Hematopoietic multipotent progenitor cell treated with erythropoietin and hydrocortisone succinate and interleukin-3 and kit ligand, for 15 days (in vitro differentiated cells): ENCODE results near the gene TMOD4.
A peak's percentile ranks its signal among the peaks of the same experiment; 100 is the strongest.

Experiments
- DNase-seq: peaks from one replicate; pipeline ENCODE4 v3.0.0-alpha.2; 2015; ENCODE audit warnings: low spot score

The TMOD4 gene

DNA sequence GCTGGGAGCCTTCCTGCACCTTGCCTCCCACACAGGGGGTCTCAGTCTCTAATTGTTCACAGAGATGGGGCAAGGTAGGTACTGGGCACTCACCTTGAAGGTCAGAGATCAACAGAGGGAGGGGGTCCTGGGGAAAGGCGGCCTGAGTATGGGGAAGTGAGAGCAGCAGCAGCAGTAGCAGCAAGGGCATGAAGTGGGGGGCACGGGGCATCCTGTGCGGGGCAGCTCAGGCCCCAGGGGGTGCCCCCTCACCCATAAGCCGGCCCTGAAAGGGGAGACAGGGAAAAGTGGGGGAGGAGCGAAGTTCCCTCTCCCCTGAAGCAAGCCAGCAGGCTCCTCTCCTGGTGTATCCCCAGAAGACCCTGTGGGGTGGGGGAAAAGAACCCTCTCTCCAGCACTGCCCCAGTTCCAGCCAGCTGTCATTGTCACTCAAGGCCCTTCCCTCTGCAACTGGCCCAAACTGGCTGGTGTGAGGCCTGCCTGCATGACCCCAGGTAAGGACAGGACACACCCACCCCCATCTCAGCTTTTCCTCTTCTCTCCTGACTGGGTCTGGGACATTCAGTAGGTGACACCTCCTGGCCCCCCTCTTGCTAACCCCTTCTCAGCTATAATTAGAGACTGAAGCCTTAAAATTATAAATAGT lies 33.2 kb downstream of the TMOD4 start:
- DNase-seq = no peak

DNA sequence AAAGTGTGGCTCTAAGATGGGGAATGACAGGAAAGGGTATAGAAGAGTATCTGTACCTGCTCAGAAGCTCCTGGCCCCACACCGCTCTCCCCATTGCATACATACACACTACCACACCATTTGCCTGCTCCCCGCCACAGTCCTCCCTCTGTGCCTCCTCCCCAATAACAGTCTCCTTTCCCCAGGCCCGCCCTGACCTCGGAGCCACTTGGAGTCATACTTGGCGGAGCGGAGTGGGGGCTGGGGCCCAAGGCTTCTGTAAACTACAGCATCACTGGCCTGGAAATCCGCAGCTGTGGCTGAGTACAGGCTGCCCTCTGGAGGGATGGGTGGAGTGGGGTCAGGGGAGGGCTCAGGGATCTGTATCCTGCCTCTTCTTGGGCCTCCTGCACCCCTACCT lies 38.0 kb downstream of the TMOD4 start:
- DNase-seq = no peak

DNA sequence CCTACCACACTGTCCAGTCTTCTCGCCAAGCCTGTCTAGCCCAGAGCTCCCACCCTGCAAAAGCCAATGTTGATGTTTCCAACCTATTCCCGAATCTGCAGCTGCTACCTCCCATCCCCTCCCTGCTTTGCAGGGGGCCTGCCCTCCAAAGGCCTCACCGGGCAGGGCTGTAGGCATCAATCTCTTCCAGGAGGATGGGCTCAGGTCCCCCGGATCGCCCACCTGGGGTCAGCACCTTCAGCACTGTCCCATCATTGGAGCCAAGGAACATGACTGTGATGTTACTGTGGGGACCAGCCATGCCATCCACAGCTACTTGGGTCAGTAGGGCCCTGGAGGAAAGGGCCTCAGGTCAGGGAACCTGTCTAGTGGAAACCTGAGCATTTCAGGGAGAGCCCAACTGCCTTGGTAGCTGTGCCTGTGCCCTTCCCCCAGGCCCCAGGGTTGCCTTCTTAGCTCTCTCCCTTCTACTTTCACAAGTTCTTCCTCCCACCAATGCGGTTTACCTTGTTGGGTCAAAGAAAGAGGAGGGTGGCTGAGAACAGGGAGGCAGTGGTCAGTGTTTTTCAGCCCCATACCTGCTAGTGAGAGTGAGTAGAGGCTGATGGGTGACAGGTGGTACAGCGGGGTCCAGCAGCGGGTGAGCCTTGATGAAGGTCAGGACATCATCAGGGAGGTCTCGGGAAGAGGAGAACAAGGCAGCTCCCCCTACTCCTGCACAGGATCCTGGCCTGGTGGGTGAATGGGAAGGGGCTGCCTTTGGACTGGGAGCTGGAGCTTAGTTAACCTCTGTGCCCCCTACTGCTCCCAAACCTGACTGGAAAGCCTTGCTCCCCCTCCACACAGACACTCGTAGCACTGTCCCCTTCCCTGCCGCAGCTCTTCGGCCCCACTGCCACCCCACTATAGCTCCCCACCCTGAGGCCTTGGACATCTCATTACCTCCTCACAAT lies 40.1 kb downstream of the TMOD4 start:
- no peak for DNase-seq

DNA sequence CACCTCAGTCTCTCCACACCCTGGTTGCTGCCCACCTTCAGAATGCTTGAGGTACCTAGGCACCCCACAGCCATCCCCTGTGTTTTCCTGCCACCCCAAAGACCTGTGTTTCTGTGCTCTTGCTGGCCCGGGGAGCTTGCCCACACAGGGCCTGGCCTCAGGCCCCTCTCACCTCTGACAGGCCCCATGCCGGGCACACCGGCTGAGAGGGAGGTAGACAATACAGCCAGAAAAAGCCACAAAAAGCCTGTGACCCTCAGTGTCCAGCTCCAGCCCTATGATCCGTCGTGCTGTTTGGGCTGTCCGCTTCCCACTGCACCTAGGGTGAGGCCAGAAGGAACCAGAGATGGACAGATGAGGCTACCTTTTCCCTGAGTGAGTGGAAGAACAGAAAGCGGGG lies 40.8 kb downstream of the TMOD4 start:
- no peak for DNase-seq

DNA sequence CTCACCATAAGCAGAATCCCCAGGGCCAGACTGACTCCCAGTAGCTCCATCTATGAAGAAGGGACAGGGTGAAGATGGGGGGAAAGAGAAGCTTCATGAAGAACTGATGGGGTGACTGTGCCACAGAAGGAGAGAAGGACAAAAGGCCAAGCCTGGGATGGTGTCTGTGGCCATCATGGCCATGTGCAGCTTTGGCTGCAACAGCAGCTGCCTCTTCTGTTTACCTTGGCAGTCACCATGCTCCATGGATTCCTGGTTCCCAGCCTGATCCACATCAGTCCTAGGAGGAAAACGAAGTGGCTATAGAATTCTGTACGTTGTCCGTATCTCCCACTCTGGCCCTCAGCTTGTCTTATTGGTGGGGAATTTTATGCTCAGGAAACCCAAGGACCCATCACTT lies 41.4 kb downstream of the TMOD4 start:
- DNase-seq = no peak

DNA sequence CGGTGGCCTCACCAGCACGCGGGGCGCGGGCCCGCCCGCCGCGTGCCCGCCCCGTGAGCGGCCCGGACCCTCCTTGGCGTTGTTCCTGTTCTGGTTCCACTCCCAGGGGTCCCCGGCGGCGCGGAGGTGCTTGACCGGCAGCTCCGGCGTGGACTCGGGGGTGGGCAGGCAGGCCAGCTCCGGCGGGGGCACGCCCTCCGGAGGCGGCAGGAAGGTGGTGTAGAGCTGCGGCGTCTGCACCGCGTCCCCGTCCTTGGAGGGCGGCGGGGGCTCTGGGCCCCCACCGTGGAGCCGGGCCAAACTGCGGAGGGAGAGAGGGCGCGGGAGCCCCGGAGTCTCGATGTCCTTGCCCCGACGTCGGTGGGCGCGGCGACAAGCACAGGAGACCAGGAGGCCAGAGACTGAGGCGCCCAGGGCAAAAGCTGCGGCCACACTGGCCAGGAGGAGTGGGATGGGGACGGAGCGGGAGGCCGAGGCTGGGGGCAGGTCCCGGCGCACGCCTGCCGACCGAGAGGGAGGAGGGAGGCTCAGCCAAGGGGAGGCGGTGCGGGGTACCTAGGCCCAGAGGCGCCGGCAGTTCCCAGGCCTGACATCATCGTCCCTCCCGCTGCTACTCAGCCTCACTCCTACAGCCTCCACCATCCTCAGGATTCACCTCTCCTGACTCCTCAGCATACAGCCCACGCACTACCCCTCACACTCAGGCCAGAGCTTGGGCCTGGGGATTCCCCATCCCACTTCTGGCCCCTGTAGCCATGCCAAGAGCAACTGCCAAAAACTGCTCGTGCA lies 42.6 kb downstream of the TMOD4 start:
- no peak for DNase-seq

DNA sequence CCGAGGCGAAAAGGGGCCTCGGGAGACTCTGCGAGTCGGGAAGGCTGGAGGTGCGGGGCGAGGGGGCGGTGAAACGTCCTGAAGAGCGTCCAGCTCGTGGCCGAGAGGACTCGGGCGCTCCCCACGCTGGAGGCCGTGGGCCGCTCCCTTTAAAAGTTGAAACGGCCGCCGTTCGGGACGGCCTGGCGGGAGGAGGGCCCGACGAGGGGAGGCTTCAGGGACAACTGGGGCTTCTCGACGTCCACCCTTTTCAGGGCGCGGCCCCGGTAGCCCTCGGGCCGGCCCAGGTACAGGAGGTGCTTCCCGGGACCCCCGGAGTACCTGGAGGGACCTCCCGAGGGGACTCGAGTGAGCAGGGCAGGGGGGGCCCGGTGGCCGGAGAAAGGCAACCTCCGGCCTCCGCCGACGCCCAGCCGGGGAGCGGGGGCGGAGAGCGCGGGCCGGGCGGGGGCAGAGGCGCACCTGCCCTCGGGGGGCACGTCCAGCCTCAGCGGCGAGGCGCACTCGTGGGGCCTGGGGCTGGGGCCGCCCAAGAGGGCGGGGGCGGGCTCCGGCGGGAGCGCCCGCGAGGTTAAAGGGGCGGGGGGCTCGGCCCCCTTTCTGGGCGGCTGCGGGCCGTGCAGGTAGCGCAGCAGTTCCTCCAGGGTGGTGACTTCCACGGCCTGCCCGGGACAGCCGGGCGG lies 43.3 kb downstream of the TMOD4 start:
- DNase-seq = no peak

DNA sequence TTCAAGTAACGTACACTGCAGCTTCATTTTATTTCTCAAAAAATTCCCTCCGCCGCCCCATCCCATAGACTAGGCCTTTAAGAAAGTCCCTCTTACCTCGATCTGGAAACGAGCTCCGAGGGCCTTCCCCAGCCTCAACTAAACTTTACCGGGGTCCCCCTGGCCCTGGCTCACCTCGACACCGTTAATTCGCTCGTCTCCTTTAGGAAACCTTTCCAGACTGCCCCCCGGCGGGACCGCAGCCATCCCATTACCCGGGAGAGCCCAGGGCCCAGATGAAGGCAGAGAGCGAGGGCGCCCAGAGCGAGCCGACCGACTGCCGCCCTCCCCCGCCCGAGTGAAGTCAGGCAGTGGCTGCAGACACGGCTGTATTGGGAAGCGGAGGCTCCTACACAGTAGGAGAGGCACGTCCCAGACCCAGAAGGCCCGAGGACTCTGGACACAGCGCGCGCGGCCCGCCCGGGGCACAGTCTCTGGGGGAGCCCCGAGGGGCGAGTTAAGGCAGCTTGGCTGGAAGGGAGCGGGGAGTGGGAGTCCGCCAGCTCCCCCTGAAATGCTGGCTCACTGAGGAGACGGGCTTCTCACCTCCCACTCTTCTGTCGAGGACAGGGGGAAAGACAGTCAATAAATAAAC lies 44.0 kb downstream of the TMOD4 start:
- DNase-seq = no peak

DNA sequence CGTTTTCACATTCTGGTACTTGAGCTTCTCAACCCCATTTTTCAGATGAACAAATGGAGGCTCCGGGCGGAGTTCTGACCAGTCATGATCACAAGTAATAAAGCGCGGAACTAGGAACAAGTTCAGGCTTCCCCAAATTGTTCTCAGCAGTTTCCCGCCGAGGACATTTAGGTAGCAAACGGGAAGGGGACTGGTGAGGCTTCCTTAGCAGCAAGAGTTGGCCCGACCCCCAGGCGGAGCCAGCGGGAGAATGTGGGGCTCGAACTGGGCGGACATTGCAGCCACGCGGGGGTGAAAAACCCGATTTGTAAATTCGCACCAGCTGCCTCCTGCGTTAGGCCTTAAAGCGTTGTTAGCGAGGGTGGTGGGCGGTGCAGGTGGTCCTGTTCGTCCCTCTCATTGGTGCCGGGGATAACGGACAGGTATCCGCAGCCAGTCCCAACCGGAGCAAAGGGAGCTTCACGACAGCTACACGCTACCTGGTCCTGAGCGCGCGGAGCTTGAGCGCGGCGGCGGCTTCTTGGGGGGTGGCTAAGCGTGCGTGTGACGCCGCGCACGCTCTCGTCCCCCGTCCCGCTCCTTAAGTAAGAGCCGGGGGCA lies 44.7 kb downstream of the TMOD4 start:
- peak; percentile 19 for DNase-seq

DNA sequence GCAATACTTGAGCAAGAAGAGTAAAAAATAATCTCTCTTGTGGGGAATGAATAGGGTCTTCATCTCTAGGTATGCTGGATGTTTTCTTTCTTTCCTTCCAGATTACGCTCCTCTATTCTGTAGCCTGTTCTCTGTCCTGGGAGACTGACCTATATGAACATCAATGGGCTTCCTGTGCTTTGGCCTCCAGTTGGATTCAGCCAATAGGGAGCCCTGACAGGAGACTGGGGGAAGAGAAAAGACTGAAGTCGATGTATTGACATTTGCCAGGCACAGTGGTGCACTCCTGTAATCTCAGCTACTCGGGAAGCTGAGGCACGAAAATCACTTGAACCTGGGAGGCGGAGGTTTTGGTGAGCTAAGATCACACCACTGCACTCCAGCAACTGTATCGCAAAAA lies 47.0 kb downstream of the TMOD4 start:
- no peak for DNase-seq

DNA sequence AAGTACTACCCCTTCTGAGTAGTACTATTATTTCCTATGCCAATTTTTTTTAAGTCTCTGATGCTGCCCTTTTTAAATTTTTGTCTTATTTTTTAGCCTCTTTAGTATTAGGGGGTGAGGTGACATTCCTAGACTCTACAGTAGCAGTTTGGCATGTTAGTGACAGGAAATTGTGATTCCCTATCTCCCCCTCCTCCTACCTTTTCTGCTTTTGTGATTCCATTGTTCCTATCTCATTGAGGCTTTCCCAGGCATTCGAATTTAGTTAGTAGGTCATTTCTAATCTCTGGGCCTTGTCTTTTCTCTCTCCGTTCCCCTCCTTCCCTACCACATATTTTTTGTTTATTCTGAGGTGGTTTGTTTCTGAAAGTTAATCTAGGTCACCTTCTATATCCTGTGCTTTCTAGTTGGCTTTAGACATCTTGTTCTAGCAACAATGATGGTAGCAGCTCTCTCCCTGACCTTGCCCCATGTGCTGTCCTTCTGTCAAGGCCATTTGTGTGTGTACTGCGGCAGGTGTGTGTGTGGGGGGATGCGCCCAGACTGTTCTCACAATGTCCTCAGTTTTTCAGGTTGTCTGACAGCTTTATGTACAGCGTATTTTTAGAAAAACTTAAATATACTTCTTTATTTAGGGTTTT lies 50.9 kb downstream of the TMOD4 start:
- no peak for DNase-seq
